ENCODE measurements around the gene ENOX1. TPM values are rescaled to one million over a fixed set of nuclear protein-coding genes. Genes with fewer than 3 reads are reported as not detected.

The ENOX1 gene
- total RNA-seq, 1 experiment from 2014 or later = 0.35 TPM

GRCh38 chr13:43543331-43543730 lies 243.4 kb downstream of the ENOX1 start:
- Histone ChIP-seq H3K79me2 (ENCODE audit: low read depth) (no peaks in the 10 kb centered on the region), H3K9me3 (ENCODE audit: insufficient read depth, low read depth) (no peaks in the 10 kb centered on the region), H3K27ac (no peak overlapping the region), H3K4me3 (no peak overlapping the region), H3F3A (ENCODE audit: insufficient read depth, low read depth) (no peaks in the 10 kb centered on the region), H3K27me3 (ENCODE audit: insufficient read depth, low read depth) (no peaks in the 10 kb centered on the region), H2AFZ (no peak overlapping the region), H3K4me1 (replicated peaks; ENCODE audit: insufficient read depth) (peaks cover 5% of the 10 kb centered on the region; the same call in 1 of the 2 replicates), H4K20me1 (ENCODE audit: insufficient read depth) (no peaks in the 10 kb centered on the region), H3K9me2 (ENCODE audit: insufficient read depth) (no peaks in the 10 kb centered on the region), H3K4me2 (no peak overlapping the region), H3K36me3 (ENCODE audit: low read depth) (no peaks in the 10 kb centered on the region)
- DNase-seq = no peak
- no TSS peak for BruUV-seq (replicated peaks)
- ChIA-PET CTCF (interaction anchor here (0.6 kb wide), 1 partner anchor 72 kb away, joined by 4 read pairs; no protein-coding TSS in a partner anchor), POLR2A (ENCODE audit: unreplicated experiment) (no interaction called here)
- intact Hi-C loops (cut with micrococcal nuclease; ENCODE audit: unreplicated experiment) = no loop called here
- TF ChIP-seq CTCF (conservative IDR thresholded peaks at IDR 0.05) = no peak
- TF ChIP-seq EZH2 (IDR thresholded peaks at IDR 0.05; ENCODE audit: low read depth) = no peak

GRCh38 chr13:43537124-43537523 lies 249.6 kb downstream of the ENOX1 start:
- no peak overlapping the region for H3K4me3 ChIP-seq
- intact Hi-C loops (cut with micrococcal nuclease; ENCODE audit: unreplicated experiment) = no loop called here
- TF ChIP-seq CTCF (conservative IDR thresholded peaks at IDR 0.05) (no peak), EZH2 (IDR thresholded peaks at IDR 0.05; ENCODE audit: low read depth) (no peak)
- H4K20me1 ChIP-seq (ENCODE audit: insufficient read depth) = no peaks in the 10 kb centered on the region
- no peaks in the 10 kb centered on the region for H3K27me3 ChIP-seq (ENCODE audit: insufficient read depth, low read depth)
- H3K4me2 ChIP-seq = no peak overlapping the region
- ChIA-PET CTCF (no interaction called here), POLR2A (ENCODE audit: unreplicated experiment) (interaction anchor here (0.7 kb wide), 2 partner anchors 15 to 136 kb away, joined by 4 to 6 read pairs; no protein-coding TSS in a partner anchor)
- H3F3A ChIP-seq (ENCODE audit: insufficient read depth, low read depth) = no peaks in the 10 kb centered on the region
- no peak overlapping the region for H2AFZ ChIP-seq
- H3K9me3 ChIP-seq (ENCODE audit: insufficient read depth, low read depth) = no peaks in the 10 kb centered on the region
- H3K36me3 ChIP-seq (ENCODE audit: low read depth) = no peaks in the 10 kb centered on the region
- no TSS peak for BruUV-seq (replicated peaks)
- DNase-seq = no peak
- H3K27ac ChIP-seq = no peak overlapping the region
- H3K9me2 ChIP-seq (ENCODE audit: insufficient read depth) = no peaks in the 10 kb centered on the region
- peaks cover 5% of the 10 kb centered on the region; the same call in 1 of the 2 replicates for H3K4me1 ChIP-seq (replicated peaks; ENCODE audit: insufficient read depth)
- no peaks in the 10 kb centered on the region for H3K79me2 ChIP-seq (ENCODE audit: low read depth)

- Histone ChIP-seq H3K27me3 (ENCODE audit: insufficient read depth, low read depth) (no peaks in the 10 kb centered on the region), H2AFZ (no peak overlapping the region), H3K27ac (no peak overlapping the region), H4K20me1 (ENCODE audit: insufficient read depth) (no peaks in the 10 kb centered on the region), H3F3A (ENCODE audit: insufficient read depth, low read depth) (no peaks in the 10 kb centered on the region), H3K79me2 (ENCODE audit: low read depth) (no peaks in the 10 kb centered on the region), H3K9me3 (ENCODE audit: insufficient read depth, low read depth) (no peaks in the 10 kb centered on the region), H3K4me1 (replicated peaks; ENCODE audit: insufficient read depth) (no peaks in the 10 kb centered on the region), H3K9me2 (ENCODE audit: insufficient read depth) (no peaks in the 10 kb centered on the region), H3K4me3 (no peak overlapping the region), H3K36me3 (ENCODE audit: low read depth) (no peaks in the 10 kb centered on the region), H3K4me2 (no peak overlapping the region)
- POLR2A ChIA-PET (ENCODE audit: unreplicated experiment) = no interaction called here
- CTCF ChIA-PET = no interaction called here
- TF ChIP-seq EZH2 (IDR thresholded peaks at IDR 0.05; ENCODE audit: low read depth) (no peak), CTCF (conservative IDR thresholded peaks at IDR 0.05) (no peak)
- no TSS peak for BruUV-seq (replicated peaks)
- intact Hi-C loops (cut with micrococcal nuclease; ENCODE audit: unreplicated experiment) = no loop called here
- peak in 1 of 2 experiments; percentile 81 for DNase-seq
Observed at GRCh38 chr13:43529796-43530195, 257.0 kb downstream of the ENOX1 start.
